Brain pericyte (primary cell): ENCODE data around the gene CCDC34.
"Not testable (repeated sequence)": the region's sequence is repeated elsewhere in the genome, so short reads cannot be mapped to it uniquely, and the experiment has no call there.

Experiments used
- DNase-seq: peaks from one replicate; pipeline ENCODE4 v3.0.0-alpha.2; 2012; ENCODE audit warnings: low read depth, low spot score

Gene CCDC34

DNA sequence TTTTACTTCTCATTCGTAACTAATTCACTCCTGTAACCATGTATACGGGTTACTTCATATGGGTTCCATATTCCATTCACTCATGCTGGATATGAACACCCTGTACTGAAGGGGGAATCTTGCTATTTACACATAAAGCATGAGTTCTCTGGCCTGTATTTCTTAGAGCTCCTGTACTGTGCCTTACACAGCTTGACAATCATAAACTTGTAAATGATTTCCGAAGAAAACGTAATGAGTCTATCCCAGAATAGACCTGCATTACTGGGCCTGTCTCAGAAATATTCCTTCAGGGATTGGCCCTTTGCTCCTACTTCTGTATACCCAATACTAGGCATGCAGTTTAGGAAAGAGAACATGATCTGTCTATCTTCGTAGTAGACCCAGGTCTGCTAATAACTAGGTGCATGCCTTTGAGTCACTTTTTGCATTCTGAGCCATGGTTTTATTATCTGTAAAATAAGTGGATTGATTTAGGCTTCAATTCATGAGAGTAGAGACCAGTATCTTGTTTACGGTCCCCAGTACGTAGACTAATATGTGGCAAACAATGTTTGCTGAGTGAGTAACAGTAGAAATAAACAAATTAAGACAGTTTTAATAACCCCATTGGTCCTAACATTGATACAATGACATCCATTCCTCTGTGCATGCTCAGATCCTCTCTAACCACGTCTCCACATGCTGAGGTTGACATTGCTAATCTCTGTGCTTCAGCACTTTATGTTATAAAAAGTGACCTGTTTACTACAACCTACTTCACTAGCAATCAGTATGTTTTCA lies 1.2 kb downstream of the CCDC34 start:
- no peak for DNase-seq

DNA sequence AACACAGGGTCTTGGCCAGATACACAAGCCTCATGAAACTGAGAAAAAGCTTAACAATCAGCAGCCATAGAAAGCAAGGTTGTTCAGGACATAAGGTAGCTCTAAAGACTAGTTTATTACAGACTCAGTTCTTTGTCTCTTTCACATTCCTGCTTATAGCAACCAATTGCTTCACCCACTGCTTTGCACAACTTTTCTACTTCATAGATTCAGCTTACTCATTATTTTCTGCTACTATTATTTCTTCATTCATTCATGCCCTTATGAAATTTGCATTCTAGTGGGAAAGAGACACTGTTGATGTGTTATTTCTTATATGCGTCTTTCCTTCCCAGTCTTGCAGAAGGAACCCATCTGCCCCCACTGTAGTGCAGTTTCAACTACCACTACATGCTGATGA lies 4.7 kb downstream of the CCDC34 start:
- no peak for DNase-seq

DNA sequence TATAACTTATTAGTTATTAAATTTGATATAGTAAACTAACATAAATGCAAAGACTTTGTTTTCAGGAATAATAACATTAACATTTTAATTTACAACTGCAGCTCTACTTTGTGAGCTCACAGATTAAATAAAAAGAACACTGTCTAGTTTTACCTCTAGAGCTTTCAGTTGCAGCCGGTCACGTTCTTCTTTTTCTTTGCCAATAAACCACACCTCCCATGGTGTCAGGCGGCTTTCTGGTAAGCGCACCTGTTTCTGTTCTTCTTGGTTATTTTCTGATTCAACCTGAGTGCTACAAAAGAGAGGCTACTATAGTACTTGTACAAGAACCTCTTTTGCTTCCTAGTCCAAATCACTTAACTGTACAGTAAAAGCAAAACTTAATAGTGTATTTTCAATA lies 5.8 kb downstream of the CCDC34 start:
- no peak for DNase-seq

DNA sequence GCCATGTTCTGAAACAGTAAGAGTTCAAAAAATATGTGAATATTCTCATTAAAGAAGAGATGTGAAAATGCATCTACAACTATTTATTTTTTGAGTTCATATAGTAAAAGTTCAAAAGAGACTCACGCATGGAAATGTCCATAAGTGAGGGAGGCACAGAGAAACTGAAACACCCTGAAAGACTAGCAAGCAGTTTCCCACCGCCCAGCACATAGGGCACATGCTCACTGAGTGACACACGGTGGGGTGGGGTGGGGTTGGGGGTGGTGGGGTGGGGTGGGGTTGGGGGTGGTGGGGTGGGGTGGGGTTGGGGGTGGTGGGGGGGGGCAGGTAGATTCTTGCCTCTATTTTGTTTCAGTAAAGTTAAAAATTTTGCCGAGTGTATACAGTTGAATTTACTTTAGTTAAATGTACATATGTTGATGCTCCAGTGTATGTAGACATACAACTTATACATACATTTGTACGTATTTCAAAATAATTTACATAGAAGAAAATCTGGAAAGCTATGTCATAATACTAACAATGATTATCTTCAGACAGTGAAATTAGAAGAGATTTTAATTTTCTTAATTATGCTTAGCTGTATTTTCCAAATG lies 6.3 kb downstream of the CCDC34 start:
- no peak for DNase-seq

DNA sequence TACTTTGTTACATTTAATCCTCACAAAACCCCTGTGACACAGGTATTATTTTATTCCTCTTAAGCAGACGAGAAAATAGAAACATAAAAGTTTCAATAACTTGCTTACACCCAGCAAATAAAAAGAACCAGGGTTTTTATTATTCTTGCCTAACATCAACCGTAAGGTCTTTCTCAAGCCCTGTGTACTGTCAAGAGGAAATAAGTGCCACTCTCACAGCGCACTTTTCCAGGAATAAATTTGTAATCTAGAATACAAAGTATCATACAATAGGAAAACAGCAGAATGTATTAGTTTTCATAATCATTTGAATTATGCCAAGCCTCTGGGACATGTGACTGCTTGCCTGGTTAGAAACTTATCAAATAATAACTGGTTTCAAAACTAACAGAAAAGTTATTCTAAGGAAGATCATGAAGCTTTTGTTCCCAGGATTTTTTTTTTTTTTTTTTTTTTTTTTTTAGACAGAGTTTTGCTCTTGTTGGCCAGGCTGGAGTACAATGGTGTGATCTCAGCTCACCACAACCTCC lies 7.4 kb downstream of the CCDC34 start:
- no peak for DNase-seq

DNA sequence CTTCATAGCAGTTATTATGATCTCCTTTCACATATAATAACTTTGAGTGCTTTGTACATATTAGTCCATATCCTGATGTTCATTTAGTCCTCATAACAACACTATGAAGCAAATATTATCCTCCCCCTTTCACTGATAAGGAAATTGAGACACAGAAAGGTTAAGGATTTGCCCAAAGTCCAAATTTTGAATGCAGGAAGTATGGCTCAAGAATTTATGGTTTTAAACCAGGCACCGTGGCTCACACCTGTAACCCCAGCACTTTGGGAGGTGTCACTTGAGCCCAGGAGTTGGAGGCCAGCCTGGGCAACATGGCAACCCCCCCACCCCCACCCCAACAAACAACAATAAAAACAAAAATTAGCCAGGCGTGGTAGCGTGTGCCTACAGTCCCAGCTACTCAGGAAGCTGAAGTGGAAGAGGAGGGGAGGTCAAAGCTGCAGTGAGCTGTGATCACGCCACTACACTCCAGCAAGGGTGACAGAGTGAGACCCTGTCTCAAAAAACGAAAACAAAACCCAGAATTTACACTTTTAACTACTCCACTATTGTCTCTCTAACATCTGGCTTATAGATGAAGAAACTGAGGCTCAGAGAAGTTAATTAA lies 8.6 kb downstream of the CCDC34 start:
- DNase-seq, result no peak

DNA sequence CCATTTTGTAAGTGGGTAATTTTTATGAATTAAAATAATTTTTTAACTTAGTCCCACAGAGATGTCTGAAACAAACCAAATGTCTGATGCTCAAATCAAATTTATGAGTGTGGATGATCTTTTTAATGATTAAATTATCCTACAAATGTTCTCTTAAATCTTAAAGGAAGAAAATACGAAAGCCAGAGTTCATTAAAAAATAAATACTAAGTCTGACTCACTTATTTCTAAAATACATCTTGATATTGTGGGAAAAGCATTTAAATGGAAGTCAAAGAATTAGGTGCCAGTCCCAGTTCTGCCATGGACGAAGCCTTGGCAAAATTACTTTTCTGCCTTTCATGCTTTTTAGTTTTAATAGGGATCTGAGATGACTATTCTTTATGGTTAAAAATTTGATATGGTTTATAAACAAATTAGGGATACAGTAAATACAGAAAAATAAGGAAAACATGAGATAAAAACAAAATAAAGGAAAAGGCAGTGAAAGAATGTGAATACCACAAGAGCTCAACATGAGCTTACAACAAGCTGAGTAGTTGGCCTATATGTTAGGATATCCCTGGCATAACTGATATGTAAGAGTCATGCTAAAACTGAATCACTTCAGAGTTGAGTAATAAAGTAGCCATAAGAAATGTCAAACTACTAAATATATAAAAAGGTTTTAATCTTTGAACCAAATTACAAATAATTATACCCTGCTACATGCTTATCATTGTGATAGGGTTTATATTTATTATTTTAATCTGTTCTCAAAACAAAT lies 9.2 kb downstream of the CCDC34 start:
- DNase-seq, result no peak

DNA sequence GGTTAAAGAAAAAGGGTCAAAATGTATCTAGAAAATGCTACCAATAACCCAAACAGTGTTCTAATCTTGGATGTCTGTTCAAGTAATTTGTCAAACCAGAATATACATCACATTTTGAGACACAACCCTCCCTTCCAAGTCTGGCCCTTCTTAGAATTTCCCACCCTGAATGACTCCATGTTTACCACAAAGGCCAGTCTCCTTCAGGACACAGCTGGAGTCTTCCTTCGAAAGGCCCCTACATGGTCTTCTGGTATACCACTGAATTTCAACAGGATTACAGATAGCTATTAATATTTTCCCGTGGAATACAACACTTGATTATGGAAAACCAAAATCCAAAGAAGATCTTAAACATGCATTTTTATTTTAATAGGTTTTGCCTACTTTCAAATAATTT lies 10.2 kb downstream of the CCDC34 start:
- no peak for DNase-seq

DNA sequence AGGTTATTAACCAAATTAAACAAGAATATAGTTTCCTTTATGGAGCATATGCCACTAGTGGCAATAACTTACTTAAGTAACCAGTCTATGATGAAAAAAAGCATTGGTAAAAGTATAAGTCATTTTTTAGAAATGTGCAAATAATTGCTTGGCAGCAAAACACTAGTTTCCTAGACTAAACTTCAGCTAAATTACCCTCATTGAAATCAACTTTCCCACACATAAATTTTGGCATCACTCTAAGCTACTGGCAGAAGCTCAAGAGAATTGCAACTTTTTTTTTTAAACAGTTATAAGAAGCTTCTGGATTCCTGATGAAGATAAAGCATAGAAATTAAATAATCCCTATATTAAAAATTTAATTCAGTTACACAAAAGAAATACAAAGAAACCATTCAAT lies 12.5 kb downstream of the CCDC34 start:
- DNase-seq, result no peak

DNA sequence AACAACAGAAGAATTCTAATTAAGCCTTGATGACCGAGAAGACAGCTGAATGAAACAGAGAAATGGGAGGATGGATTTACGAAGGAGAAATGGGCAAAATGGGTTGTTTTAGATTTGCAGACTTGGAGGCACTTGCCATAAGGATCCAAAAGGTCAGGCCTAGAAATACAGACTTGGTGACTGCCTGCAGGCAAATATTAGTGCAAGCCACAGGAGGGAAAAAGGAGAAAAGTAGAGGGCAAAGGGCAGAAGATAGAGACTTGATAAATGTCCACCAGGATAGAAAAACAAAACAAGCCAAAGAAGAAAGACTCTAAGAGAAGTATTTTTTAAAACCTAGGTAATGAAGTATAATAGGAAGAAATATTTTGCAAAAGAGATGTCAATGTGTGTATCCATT lies 13.1 kb downstream of the CCDC34 start:
- DNase-seq, result no peak

DNA sequence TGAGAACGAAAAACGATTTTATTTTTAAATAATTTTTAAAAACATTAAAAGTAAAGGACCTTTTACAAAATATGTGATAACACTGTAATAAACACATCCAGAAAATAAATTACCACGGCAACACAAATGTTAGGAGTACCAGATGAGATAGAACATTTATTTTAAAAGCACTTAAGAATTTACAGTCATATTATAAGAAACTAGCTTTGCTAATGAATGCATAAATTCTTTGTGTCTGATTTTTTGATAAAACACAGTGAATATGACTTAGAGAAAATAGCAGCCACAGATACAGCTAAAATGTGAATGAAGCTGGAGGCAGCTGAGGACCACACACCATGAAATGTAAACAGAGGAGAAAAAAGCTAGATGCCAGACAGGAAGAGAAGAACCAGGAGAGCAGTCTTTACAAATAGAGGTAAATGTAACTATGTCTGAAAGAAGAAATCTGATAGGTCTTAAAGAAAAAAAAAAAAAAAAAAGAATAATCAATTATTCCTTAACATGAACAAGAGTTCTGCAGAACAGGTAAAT lies 14.6 kb downstream of the CCDC34 start:
- DNase-seq, result no peak

DNA sequence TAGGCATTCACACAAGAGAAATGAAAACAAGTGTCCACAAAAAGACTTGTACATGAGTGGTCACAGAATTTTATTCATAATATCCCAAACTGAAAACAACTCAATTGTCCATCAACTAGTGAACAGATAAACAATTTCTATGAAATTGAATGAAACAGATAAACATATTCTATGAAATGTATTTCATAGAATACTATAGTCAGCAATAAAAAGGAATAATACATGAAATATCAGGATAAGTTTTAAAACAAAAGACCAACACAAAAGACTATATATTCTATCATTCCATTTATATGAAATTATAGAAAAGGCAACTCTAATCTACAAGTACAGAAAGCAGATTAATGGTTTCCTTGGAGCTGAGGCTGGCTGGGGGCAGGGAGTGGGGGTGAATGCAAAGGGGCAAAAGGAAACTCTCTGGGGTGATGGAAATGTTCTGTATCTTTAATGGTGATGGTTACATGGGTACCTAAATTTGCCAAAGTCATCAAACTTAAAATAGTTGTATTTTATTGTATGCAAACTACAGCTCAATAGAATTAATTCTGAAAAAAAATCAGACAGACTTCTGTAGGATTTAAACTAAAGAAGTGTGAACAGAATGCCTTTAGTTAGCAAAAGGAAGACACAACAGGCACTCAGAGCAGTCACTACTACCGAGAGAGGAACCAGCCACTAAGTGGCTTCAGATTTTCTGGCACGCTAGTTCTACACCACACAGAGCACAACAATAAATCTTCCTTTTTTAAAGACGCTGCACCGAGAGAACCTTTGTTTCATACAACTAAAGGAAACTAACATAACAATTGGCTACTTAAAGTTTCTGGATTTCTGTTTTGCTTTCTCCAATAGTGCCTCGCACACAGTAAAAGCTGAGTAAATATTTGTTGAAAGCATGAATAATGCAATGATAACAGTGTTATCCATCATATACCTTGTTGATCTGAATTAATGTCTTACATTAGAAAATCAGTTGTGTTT lies 15.4 kb downstream of the CCDC34 start:
- DNase-seq, result no peak

DNA sequence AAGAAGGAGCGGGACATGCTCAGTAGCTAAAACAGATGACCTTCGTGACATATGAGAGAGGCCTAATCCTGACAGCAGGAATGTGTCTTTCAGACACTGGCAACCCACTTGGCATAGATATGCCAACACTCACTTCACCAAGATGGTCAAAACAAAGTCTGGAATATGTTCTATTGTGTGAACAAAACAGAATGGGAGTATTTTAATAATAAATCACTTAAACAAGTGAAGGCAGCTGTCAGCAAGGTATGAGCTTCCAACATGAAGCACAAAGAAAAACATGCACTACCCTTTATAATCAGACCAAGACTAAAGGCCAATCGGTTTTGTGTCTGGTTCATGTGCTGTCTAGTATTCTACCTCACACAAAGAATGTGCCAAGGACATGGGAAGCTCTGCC lies 23.1 kb downstream of the CCDC34 start:
- no peak for DNase-seq

DNA sequence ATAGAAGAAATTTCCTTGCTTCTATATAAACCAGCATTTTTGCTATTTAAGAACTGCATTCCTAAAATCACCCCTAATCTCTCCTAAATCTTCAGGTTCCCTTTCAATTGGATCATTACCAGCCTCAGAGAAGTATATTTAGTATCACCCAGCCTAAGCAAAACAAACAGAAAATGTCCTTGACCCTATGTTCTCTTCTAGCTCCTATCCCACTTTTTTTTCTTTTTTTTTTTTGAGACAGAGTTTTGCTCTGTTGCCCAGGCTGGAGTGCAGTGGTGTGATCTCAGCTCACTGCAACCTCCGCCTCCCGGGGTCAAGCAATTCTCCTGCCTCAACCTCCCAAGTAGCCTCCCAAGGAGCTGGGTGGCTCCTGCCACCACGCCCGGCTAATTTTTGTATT lies 28.3 kb downstream of the CCDC34 start:
- not testable (repeated sequence) for DNase-seq

DNA sequence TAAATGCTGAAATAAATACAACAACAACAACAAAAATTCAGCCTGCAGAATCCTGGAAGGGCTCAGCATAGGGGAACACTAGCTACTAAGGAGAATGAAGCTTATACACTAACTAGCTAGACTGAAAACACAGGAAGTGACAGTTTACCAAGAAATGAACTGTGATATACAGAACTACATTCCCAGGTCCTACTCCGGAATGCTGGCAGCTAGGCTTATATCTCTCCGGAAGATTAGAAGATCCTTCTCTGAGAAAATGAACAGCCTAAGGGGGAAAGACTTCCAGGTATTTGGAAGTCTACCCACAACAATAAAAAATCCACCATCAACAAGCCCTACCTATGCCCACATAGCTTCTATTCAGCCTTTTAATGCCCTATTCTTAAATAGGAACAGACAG lies 31.0 kb downstream of the CCDC34 start:
- no peak for DNase-seq

DNA sequence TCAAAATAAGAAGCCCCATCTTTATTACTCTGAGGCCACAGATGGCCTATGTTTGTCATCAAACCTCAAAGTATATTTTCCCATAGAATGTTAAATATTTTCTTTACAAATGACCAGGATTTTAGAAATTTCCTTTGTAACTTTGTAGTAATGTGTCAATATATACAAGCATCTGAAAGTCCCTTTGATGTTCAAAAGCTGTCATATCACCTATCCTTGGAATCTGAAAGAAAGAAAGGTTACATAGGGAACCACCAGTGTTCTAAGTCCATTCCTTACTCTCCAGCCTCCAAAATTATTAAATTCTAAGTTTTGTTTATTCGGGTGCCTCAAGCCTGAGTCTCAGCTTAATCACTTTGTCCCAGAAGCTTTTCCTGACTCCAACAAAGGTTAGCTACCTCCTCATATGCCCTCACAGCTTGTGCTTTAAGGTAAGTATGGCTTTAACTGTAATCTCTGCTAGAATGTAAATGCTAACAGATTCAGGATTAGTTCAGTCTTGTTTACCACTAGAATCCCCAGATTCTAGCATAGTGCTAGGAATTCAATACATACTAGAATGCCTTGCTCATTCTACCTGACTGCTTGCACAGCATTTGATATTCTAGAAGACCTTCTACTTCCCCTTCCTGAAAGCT lies 32.3 kb downstream of the CCDC34 start:
- no peak for DNase-seq

DNA sequence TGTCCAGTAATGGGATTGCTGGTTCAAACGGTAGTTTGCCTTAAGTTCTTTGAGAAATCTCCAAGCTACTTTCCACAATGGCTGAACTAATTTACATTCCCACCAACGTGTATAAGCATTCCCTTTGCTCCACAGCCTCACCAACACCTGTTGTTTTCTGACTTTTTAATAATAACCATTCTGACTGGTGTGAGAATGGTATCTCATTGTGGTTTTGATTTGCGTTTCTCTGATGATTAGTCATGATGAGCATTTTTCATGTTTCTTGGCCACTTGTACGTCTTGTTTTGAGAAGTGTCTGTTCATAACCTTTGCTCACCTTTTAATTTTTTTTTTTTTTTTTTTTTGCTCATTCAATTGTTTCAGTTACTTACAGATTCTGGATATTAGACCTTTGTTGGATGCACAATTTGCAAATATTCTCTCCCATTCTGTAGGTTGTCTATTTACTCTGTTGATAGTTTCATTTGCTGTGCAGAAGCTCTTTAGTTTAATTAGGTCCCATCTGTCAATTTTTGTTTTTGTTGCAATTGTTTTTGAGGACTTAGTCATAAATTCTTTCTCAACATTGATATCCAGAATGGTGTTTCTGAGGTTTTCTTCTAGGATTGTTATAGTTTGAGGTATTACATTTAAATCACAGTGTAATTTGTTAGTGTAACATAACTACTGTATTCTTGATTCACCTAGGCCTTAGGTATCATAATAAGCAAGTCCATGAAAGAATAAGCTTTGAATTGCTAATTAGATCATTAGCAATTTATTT lies 33.0 kb downstream of the CCDC34 start:
- no peak for DNase-seq

DNA sequence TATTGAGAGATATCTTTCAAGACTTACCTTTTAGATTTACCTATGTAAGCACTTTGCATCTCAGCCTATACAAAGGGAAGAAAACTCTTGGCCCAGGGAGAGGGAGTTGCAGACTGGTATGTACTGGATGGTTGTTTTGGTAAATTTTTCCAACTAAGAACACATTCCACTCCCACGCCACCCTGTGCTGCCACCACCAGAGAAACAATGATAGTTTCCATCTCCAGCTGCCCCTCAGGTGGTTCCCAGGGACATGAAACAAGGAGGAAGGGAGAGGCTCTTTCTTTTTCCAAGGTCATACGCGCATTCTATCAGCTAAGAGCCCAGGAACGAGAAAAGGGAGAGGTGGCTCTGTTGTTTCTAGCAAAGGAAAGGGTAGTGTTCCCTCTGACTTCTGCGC lies 34.4 kb downstream of the CCDC34 start:
- DNase-seq, result no peak

DNA sequence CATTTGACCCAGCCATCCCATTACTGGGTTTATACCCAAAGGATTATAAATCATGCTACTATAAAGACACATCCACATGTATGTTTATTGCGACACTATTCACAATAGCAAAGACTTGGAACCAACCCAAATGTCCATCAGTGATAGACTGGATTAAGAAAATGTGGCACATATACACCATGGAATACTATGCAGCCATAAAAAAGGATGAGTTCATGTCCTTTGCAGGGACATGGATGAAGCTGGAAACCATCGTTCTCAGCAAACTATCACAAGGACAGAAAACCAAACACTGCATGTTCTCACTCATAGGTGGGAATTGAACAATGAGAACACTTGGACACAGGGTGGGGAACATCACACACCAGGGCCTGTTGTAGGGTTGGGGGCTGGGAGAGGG lies 36.0 kb downstream of the CCDC34 start:
- DNase-seq, result not testable (repeated sequence)
